COLO668 (cell line): Measurements from ENCODE around the gene ARHGAP5.
A peak's percentile ranks its signal among the peaks of the same experiment; 100 is the strongest.

Experiments
- DNase-seq: peaks from one replicate; lab custom pipeline; 2025; ENCODE audit not compliant: unreplicated experiment; lab: John Stamatoyannopoulos, UW

ARHGAP5 gene

DNA sequence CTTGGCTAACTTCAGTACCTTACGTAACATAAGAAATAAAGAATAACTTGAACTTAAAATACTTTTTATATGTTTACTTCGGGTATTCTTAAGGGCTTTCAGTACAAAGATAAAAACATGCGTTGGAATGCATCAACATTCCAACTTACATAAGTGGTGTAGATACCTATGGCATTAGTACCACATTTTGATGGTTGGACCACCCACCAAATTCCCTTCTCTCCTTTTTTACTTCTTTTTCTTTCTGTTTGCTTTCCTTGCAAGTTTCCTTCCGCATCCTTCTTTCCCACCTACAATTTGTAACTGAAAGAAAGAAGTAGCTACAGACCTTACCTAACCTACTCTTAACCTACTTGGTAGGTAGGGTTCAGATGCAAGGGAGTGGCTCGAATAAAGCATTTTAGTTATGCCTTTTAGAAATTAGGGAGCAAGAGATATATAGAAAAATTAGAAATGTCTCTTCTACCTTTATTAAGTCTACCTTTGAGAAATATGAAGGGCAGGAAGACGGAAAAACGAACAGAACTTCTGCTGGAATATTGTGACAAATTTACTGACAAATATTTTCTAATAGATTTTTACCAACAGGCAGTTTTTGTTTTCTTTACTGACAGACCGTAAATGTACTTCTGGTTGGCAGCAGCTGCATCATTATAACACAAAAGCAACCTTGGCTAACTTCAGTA lies 2.1 kb upstream of the ARHGAP5 start:
- no peak for DNase-seq

GRCh38 chr14:32075672-32076277 lies 1.3 kb upstream of the ARHGAP5 start:
- no peak for DNase-seq

DNA sequence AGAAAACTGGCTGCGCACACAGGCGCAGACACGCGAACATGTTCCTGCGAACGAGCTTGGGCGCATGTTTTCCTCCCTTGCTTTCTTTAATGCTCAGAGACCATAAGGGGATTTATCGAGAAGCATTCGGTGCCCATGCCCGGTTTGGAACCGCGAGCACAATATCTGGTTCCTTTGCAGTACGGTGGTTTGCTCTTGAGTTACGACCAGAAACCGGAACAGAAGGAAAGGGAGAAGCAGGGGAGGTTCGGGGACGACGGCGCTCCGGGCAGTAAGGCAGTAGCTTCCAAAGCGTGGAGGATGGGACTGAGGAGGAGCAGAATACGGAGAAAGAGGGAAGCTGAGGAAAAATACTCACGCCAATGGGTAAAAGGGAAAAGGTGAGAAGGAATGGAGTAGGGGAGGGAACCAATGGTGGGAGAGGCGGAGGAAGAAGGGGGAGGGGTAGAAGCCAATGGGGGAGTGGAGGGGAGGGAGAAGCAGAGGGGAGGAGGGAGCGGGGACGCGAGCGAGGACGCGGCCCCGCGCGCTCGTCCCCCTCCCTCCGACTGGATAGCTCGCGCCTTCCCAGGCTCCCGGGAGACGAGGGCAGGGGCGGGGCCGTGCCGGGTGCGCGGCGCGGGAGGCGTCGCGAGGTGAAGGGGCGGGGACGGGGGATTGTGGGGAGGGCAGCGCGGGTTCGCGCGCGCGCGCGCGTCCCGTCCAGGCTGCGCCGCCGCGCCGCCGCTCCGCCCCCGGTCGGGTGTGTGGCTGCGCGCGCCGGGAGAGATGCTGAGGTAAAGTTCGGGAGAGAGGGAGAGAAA lies 625 bp upstream of the ARHGAP5 start:
- DNase-seq, result peak; percentile 99

GRCh38 chr14:32078023-32078857 lies 1.1 kb downstream of the ARHGAP5 start:
- peak; percentile 61 for DNase-seq

DNA sequence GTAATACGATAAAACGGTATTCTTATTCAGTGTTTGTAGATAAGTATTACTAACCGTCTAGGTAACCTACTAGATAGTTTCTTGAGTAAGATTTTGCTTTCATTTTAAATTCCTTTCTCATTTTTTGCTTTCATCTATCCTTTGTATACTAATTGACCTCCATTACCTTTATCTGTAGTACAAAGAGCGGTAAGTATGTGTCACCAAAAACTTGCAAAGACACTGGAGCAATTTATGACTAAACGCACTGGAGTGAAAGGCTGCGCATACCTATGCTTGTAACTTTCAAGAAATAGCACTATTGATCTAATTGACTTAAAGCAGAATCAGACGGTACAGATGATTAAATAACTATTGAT lies 1.7 kb downstream of the ARHGAP5 start:
- DNase-seq, result no peak

DNA sequence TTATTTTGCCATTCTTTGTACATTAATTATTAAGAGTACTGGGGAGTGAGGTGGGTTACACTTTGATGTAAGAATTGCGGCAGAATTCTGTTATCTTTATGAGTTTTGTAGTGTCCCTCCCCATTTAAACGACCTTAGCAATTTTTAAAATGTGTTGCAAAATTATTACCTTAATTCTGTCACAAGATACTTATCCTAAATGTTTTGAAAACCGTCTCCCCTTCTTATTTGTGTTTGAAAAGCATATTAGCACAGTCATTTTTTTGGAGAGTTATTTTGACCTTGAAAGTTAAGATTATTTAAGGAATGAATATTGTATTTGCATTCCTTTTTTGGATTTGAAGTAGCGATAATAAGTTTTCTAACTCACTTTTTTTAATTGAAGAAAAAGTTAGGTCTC lies 2.2 kb downstream of the ARHGAP5 start:
- no peak for DNase-seq

- no peak for DNase-seq
Observed at GRCh38 chr14:32080001-32080510, 3.0 kb downstream of the ARHGAP5 start.

DNA sequence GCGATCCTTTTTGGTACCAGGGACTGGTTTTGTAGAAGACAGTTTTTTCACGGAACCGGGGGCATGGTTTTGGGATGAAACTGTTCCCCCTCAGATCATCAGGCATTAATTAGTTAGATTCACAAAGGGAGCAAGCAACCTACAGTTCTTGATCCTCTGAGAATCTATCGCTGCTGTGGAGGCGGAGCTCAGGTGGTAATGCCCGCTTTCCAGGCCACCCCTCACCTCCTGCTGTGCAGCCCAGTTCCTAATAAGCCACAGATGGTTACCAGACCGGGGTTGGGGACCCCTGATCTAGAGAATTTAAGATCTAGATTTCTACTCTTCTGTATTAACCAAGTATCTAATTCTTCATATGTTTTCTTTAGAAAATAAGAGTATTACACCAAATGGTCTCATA lies 4.8 kb downstream of the ARHGAP5 start:
- no peak for DNase-seq

DNA sequence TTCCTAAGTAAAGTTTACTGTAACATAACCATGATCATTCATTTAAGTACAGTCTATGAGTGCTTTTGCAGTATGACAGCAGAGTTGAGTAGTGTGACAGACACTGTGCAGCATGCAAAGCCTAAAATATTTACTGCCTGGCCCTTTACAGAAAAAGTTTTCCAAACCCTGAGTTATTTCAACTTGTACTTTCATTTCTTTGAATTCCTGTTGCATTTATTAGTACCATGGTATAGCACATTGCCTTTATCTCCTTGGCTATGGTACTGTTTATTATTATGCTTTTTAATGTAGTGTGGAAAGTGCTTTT lies 6.2 kb downstream of the ARHGAP5 start:
- DNase-seq, result no peak

- no peak for DNase-seq
Observed at GRCh38 chr14:32083789-32084188, 6.7 kb downstream of the ARHGAP5 start.

- DNase-seq, result no peak
Observed at GRCh38 chr14:32085182-32085844, 8.2 kb downstream of the ARHGAP5 start.

DNA sequence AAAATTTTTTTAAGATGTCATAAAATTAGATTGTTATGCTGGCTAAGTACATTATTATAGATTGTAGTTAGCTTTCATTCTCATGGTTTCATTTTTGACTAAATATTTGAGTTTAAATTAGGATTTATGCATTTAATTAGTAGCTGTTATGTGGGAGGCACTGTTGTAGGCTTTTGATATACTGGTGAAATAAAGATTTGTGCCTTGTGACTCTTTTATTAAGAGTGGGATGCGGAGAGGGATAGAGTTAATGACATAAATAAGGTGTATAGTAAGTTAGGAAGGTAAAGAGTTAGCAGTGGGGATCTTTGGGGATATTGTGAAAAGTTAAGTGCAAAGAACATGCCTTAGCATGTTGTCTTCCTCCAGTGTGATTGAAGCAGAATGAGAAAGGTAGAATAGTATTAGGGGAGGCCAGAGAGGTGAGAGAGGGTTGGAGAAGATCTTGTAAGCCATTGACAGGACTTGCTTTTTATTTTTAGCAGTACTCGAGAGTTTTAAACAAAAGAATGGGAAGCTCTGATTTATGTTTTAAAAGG lies 8.8 kb downstream of the ARHGAP5 start:
- DNase-seq, result no peak

DNA sequence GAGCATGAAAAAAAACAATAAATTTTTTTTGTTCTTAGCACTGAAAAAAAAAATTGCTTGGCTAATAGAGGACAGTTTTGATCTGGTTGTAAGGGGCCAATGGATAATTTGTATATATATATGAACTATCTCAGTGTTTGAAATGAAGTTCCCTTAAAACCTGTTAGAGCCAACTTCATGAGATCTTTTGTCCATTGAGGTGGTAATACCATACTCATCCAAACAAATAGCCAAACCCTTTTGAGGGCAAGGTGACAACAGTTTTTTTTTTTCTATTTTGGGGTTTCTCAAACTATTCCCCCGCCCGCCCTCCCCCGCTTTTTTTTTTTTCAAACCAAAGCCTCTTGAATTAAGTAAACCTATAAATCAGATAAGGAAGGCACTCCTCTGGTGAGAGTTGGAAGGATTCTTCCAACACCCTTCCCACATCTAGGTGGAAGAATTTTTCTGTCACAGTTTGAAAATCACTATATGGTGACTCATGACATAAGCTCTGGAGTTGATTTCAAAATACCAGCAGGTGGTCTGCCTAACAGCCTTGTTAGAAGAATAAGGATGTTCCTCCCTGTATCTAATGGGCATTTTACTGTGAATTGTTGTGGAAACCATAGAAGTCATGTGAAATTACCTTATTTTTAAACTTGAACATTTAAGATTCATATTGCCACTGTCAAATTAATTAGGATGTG lies 10.2 kb downstream of the ARHGAP5 start:
- peak; percentile 12 for DNase-seq

DNA sequence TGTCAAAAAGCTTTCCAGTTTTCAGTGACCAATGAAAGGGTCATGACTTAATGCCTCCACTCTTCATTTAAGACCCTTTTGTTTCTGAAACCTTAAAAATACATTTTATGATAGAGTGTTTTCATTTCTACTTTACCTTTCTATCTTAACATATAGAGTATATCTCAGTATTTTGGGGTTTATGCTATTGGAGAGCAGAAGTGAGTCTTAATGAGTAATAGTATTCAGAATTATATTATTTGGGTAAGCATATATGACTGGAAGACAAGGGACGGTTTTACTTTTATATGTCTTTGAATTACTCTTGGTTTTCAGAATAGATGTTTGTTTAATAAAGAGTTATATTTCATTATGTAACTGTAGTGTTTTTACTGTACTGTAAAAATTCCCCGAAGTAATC lies 10.8 kb downstream of the ARHGAP5 start:
- DNase-seq, result no peak

GRCh38 chr14:32090686-32091085 lies 13.6 kb downstream of the ARHGAP5 start:
- DNase-seq, result no peak

DNA sequence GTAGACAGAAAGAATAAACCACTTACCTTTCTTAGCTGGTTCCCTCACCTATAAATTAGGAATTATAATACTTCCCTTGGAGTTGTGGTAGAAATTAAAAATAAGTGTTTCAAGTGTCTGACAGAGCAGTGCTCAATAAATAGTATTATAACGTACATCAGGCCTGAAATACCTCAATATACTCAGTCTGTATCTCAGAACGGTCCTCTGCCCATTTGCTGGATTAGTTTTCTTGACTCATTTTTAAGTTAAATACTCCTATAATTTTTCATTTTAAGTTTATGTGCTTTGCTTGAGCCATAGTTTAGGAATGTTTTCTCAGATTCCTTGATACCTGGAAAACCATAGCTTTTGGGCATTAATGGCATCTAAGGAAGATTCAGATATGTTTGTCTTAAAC lies 22.4 kb downstream of the ARHGAP5 start:
- no peak for DNase-seq

GRCh38 chr14:32100175-32100574 lies 23.1 kb downstream of the ARHGAP5 start:
- DNase-seq, result no peak

DNA sequence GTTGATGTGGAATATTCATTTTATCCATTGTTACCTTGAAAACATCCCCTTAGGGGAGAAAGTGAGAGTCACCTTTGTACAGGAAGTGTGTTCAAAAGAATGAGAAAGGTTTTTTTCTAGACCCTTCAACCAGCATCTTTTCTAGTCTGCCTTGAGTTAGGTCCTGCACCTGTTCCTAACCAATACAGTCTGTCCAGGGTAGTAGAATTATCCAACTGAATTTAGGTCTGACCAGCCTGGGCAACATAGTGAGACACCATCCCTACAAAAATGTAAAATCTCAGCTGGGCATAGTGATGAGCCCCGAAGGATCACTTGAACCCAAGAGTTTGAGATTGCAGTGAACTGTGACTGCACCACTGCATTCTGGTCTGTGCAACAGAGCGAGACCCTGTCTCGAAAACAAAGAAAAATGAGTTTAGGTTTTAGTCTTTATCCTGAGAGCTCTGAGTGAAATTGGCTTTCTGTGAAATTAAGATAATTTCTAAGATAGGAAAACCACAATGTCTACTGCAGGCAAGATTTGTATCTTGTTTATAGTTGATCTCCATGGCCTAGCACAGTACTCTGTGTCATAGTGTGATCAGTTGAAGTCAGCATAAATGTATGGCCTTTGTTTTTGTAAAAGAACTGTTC lies 25.2 kb downstream of the ARHGAP5 start:
- no peak for DNase-seq

DNA sequence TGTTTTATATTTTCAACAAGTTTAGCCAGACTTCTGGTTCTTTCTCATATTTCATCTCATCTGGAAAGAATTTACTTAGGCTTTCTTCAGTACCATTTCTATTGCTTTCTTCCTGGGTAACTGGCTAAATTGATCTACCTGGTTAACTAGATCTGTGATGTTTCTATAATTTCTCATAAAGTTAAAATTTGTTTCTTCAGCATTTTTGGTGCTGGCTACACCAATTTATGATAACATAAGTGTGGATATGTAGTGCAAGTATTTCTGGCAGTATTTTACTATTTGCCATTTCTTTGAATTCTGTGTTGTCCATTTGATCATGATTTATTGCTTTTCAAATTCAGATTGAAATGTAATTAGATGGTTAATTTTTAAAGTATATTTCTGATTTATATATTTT lies 25.9 kb downstream of the ARHGAP5 start:
- no peak for DNase-seq

- no peak for DNase-seq
Observed at GRCh38 chr14:32104308-32104707, 27.2 kb downstream of the ARHGAP5 start.
